GM12878 (cell line): ENCODE data around the gene CDC25A. TPM values are rescaled to one million over a fixed set of nuclear protein-coding genes. Genes with fewer than 3 reads are reported as not detected.

Source experiments
- BHLHE40 ChIP-seq, 2 experiments: fragments of 450-650 bp in 1 of 2; IDR thresholded peaks; 2 replicates each; pipeline ENCODE4 v1.6.1; 2011 to 2017; ENCODE audit warnings: low read depth in 2 of 2, borderline replicate concordance in 1 of 2, improper control_type of control experiment in 1 of 2, low read length in 1 of 2, mild to moderate bottlenecking in 1 of 2
- CEBPB ChIP-seq, 2 experiments: fragments of 150-350 bp in 1 of 2; IDR thresholded peaks; 2 replicates each; pipeline ENCODE4 v1.6.1; 2012 to 2014; ENCODE audit warnings: low read depth in 2 of 2, low read length in 2 of 2, borderline replicate concordance in 1 of 2, inconsistent platforms in 1 of 2
- EP300 ChIP-seq, 2 experiments: fragments of 150-350 bp in 1 of 2; IDR thresholded peaks; 2 replicates each; pipeline ENCODE4 v1.6.1; 2011 to 2012; ENCODE audit warnings: low read depth in 2 of 2, low read length in 2 of 2, borderline replicate concordance in 1 of 2, improper control_type of control experiment in 1 of 2, inconsistent platforms in 1 of 2; ENCODE audit not compliant: control insufficient read depth in 1 of 2
- FOXK2 ChIP-seq: fragments of 450-650 bp; IDR thresholded peaks from 2 replicates; pipeline ENCODE4 v1.6.1; 2017; ENCODE audit warnings: mild to moderate bottlenecking, moderate library complexity
- MYC ChIP-seq: IDR thresholded peaks from 2 replicates; pipeline ENCODE4 v1.6.1; 2011; ENCODE audit warnings: mild to moderate bottlenecking, low read length, moderate library complexity, inconsistent platforms; ENCODE audit not compliant: insufficient read depth, insufficient replicate concordance, insufficient read length, severe bottlenecking
- NBN ChIP-seq: fragments of 450-650 bp; IDR thresholded peaks from 2 replicates; pipeline ENCODE4 v1.6.1; 2016
- SMAD1 ChIP-seq: fragments of 450-650 bp; IDR thresholded peaks from 2 replicates; pipeline ENCODE4 v1.6.1; 2018; ENCODE audit warnings: mild to moderate bottlenecking, low read depth; ENCODE audit not compliant: partially characterized antibody
- SMC3 ChIP-seq: IDR thresholded peaks from 2 replicates; pipeline ENCODE4 v1.6.1; 2011; ENCODE audit warnings: low read length, improper control_type of control experiment, borderline replicate concordance
- TAF1 ChIP-seq: IDR thresholded peaks from 2 replicates; pipeline ENCODE4 v1.6.1; 2011; ENCODE audit warnings: mild to moderate bottlenecking, low read depth, low read length, borderline replicate concordance
- ZBTB4 ChIP-seq: fragments of 450-650 bp; formaldehyde crosslinking; IDR thresholded peaks from 2 replicates; pipeline ENCODE4 v1.4.0; 2022; ENCODE audit warnings: mild to moderate bottlenecking, moderate library complexity
- polyA plus RNA-seq, 11 experiments: library from polyadenylated mRNA; depleted of rRNA in 4 of 11; unstranded in 6 of 11; stranded (reverse) in 5 of 11; fragments of >200 nt; fragmentation: Nextera tagmentation in 4 of 11; fragmentation: Illumina TruSeq in 1 of 11; extraction: Ambion mirVana in 4 of 11; extraction: Trizol in 1 of 11; gene quantifications; 1 replicate in 1 of 11; 2 replicates in 10 of 11; pipeline versions ENCODE4 v1.2.1 to v1.2.3, GENCODE V29; 2011 to 2016; ENCODE audit warnings: inconsistent platforms in 2 of 11, missing spikeins in 2 of 11, low read depth in 1 of 11
- total RNA-seq, 4 experiments: library from RNA; depleted of rRNA in 3 of 4; stranded (reverse); fragments of >200 nt in 3 of 4; fragmentation: Illumina TruSeq in 1 of 4; extraction: Trizol in 1 of 4; gene quantifications; 2 replicates each; pipeline versions ENCODE4 v1.2.1 to v1.2.3, GENCODE V29; 2013 to 2021
- TF ChIP-seq, protein P1 (sequence below): IDR thresholded peaks from 2 replicates; pipeline ENCODE4 v1.6.1; 2011; ENCODE audit warnings: mild to moderate bottlenecking, low read depth, low read length, moderate library complexity; ENCODE audit not compliant: insufficient replicate concordance
- TF ChIP-seq, protein P2 (sequence below), 3 experiments: IDR thresholded peaks in 2 of 3; conservative IDR thresholded peaks in 1 of 3; 2 replicates each; pipeline ENCODE4 v1.5.1; 2011; ENCODE audit warnings: low read depth in 3 of 3, low read length in 3 of 3, mild to moderate bottlenecking in 3 of 3, control low read depth in 2 of 3, moderate library complexity in 2 of 3, inconsistent platforms in 1 of 3, mixed read lengths in 1 of 3; ENCODE audit not compliant: control insufficient read depth in 2 of 3, insufficient read depth in 1 of 3; ENCODE audit errors: extremely low read depth in 1 of 3
- TF ChIP-seq, protein P3 (sequence below): fragments of 450-650 bp; IDR thresholded peaks from 2 replicates; pipeline ENCODE4 v1.6.1; 2014; ENCODE audit warnings: mild to moderate bottlenecking

The CDC25A gene
- total and polyA plus RNA-seq, 10 of the 15 experiments (the other 5 are each of a cell fraction or from before 2014, with no cell fraction given), result 2.9 to 36.6 (median 26.9) TPM

DNA sequence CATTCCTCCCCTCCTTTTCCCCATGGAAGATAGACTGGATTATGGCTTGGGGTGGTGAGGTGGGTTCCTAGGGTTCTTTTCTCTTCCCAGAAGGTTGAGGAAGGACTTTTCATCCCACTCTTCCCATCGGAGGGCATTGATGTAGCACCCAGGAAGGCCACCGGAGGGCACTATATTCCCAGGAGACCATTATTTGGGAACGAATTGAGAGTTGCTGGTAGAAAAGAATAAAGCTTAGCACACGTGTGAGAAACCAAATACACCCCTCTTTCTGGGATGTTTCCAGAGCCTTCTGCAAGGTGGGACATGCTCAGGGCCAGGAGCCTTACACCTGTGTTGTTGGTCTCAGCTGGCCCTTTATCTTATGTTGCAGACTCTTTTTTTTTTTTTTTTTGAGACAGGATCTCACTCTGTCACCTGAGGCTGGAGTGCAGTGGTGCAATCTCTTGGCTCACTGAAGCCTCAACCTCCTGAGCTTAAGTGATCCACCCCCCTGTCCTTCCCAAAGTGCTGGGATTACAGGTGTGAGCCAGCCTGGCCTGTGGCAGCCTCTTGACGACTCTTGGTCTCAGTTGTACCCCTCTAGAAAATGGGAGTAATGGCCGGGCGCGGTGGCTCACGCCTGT is 6.3 kb upstream of the CDC25A start (continued):
- TF ChIP-seq BHLHE40 (IDR thresholded peaks at IDR 0.05; ENCODE audit: borderline replicate concordance in 1 of 2, low read depth in 2 of 2, low read length in 1 of 2), result 0 out of 4 replicates have a peak, but pooled peaks of 1 of the 2 experiments have one; percentile 12
- TF ChIP-seq, protein P1, sequence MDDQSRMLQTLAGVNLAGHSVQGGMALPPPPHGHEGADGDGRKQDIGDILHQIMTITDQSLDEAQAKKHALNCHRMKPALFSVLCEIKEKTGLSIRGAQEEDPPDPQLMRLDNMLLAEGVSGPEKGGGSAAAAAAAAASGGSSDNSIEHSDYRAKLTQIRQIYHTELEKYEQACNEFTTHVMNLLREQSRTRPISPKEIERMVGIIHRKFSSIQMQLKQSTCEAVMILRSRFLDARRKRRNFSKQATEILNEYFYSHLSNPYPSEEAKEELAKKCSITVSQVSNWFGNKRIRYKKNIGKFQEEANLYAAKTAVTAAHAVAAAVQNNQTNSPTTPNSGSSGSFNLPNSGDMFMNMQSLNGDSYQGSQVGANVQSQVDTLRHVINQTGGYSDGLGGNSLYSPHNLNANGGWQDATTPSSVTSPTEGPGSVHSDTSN, result no peak
- TF ChIP-seq, protein P2, sequence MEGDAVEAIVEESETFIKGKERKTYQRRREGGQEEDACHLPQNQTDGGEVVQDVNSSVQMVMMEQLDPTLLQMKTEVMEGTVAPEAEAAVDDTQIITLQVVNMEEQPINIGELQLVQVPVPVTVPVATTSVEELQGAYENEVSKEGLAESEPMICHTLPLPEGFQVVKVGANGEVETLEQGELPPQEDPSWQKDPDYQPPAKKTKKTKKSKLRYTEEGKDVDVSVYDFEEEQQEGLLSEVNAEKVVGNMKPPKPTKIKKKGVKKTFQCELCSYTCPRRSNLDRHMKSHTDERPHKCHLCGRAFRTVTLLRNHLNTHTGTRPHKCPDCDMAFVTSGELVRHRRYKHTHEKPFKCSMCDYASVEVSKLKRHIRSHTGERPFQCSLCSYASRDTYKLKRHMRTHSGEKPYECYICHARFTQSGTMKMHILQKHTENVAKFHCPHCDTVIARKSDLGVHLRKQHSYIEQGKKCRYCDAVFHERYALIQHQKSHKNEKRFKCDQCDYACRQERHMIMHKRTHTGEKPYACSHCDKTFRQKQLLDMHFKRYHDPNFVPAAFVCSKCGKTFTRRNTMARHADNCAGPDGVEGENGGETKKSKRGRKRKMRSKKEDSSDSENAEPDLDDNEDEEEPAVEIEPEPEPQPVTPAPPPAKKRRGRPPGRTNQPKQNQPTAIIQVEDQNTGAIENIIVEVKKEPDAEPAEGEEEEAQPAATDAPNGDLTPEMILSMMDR (IDR thresholded peaks at IDR 0.05 in 2 of 3, conservative IDR thresholded peaks at IDR 0.05 in 1 of 3; ENCODE audit: control insufficient read depth in 2 of 3, extremely low read depth in 1 of 3, insufficient read depth in 1 of 3, low read depth in 3 of 3, low read length in 3 of 3), result peak; percentile 77 to 79 (median 79); a peak in 5 of 6 replicates
- no peak for TF ChIP-seq NBN
- no peak for TF ChIP-seq TAF1
- TF ChIP-seq CEBPB (IDR thresholded peaks at IDR 0.05; ENCODE audit: borderline replicate concordance in 1 of 2, low read depth in 2 of 2, low read length in 2 of 2), result no peak
- TF ChIP-seq FOXK2, result no peak
- no peak for TF ChIP-seq ZBTB4 (CRISPR knock-in tag)
- TF ChIP-seq SMC3, result peak; percentile 52; the same call in 1 of the 2 replicates
- TF ChIP-seq EP300 (IDR thresholded peaks at IDR 0.05; ENCODE audit: borderline replicate concordance in 1 of 2, control insufficient read depth in 1 of 2, low read depth in 2 of 2, low read length in 2 of 2), result no peak
- TF ChIP-seq, protein P3, sequence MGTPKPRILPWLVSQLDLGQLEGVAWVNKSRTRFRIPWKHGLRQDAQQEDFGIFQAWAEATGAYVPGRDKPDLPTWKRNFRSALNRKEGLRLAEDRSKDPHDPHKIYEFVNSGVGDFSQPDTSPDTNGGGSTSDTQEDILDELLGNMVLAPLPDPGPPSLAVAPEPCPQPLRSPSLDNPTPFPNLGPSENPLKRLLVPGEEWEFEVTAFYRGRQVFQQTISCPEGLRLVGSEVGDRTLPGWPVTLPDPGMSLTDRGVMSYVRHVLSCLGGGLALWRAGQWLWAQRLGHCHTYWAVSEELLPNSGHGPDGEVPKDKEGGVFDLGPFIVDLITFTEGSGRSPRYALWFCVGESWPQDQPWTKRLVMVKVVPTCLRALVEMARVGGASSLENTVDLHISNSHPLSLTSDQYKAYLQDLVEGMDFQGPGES, result no peak
- TF ChIP-seq SMAD1, result no peak
- TF ChIP-seq MYC, result no peak
